Measurements from ENCODE around the gene YEATS4. TPM values are rescaled to one million over a fixed set of nuclear protein-coding genes. Genes with fewer than 3 reads are reported as not detected.

YEATS4 gene
- total RNA-seq, 2 experiments from 2014 or later = 26.2 TPM

DNA sequence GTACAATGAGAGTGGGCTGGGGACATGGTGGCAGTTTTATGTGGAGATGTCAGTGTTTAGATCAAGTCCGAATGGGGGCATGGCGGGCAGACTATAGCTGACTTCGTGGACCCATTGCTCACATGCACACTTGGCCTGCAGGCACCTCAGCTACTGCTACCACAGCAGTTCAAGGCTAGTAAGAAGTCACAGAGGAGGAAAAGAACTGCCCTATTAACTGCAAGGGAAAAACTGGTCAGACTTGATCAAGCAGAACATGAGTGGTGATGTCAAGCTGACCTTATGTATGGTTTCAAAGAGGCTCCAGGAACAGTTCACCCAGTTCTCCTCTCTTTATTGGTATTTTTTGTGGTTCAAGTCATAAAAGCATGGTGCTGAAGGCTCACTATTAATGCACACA is 80.5 kb downstream of the YEATS4 start:
- CTCF ChIA-PET = no interaction called here
- H3K4me1 ChIP-seq (ENCODE audit: insufficient read depth, low read length) = no peaks in the 10 kb centered on the region

More for the DNA sequence above, 80.5 kb downstream of the YEATS4 start:
- Mint-ChIP-seq H3K4me1 (ENCODE audit: low read depth) (no peaks in the 10 kb centered on the region), H3K36me3 (ENCODE audit: low read depth) (no peaks in the 10 kb centered on the region), H3K27ac (no peak overlapping the region), H3K9me3 (no peaks in the 10 kb centered on the region), H3K27me3 (no peaks in the 10 kb centered on the region), H3K4me3 (no peak overlapping the region)
- Histone ChIP-seq H3K36me3 (ENCODE audit: insufficient read depth, low read length) (no peaks in the 10 kb centered on the region), H3K27ac (ENCODE audit: low read depth in 1 of 2, low read length in 2 of 2) (no peak overlapping the region), H3K9me3 (ENCODE audit: control insufficient read depth in 1 of 2, insufficient read depth in 1 of 2, low read length in 2 of 2) (no peaks in the 10 kb centered on the region), H3K4me3 (ENCODE audit: low read length) (no peak overlapping the region), H3K27me3 (ENCODE audit: control insufficient read depth in 1 of 2, insufficient read depth in 2 of 2, low read length in 2 of 2) (no peaks in the 10 kb centered on the region)
- intact Hi-C loops (cut with DNase I, micrococcal nuclease) = no loop called here
- ATAC-seq (ENCODE audit: poor library complexity) (no peak), DNase-seq (no peak)
- POLR2A ChIA-PET = no interaction called here
- TF ChIP-seq, protein P1, sequence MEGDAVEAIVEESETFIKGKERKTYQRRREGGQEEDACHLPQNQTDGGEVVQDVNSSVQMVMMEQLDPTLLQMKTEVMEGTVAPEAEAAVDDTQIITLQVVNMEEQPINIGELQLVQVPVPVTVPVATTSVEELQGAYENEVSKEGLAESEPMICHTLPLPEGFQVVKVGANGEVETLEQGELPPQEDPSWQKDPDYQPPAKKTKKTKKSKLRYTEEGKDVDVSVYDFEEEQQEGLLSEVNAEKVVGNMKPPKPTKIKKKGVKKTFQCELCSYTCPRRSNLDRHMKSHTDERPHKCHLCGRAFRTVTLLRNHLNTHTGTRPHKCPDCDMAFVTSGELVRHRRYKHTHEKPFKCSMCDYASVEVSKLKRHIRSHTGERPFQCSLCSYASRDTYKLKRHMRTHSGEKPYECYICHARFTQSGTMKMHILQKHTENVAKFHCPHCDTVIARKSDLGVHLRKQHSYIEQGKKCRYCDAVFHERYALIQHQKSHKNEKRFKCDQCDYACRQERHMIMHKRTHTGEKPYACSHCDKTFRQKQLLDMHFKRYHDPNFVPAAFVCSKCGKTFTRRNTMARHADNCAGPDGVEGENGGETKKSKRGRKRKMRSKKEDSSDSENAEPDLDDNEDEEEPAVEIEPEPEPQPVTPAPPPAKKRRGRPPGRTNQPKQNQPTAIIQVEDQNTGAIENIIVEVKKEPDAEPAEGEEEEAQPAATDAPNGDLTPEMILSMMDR (IDR thresholded peaks at IDR 0.05) = no peak

Other genes starting within 250 kb of the YEATS4 start
- 10 to 100 TPM; 80.9 to 86.7 TPM for gene CPSF6, start 120.2 kb upstream of the YEATS4 start, total RNA-seq
- gene LYZ, start 11.4 kb upstream of the YEATS4 start, total RNA-seq = 10 to 100 TPM; 71.4 to 72.9 TPM
- gene FRS2, start 110.6 kb downstream of the YEATS4 start, total RNA-seq = 10 to 100 TPM; 21.7 to 24.9 TPM
- gene CCT2, start 225.7 kb downstream of the YEATS4 start, total RNA-seq = 100 to 1,000 TPM; 173 to 177 TPM

All from CD4-positive, alpha-beta T cell (primary cell).